ENCODE data around the gene SLC2A9. TPM values are rescaled to one million over a fixed set of nuclear protein-coding genes. Genes with fewer than 3 reads are reported as not detected.

SLC2A9 gene
- total RNA-seq, 2 experiments from 2014 or later = not detected

- no peak overlapping the region for H2AFZ ChIP-seq (ENCODE audit: low read length)
- TF ChIP-seq EZH2phosphoT487 (IDR thresholded peaks at IDR 0.05; ENCODE audit: borderline replicate concordance, low read depth, low read length) (no peak), CTCF (conservative IDR thresholded peaks at IDR 0.05; ENCODE audit: low read length) (no peak)
- no peaks in the 10 kb centered on the region for H3K79me2 ChIP-seq (ENCODE audit: insufficient read depth, low read depth, low read length)
- H3K36me3 ChIP-seq (ENCODE audit: insufficient read depth, low read length) = no peaks in the 10 kb centered on the region
- H3K9me2 ChIP-seq (ENCODE audit: insufficient read depth, low read length) = no peaks in the 10 kb centered on the region
- no peak overlapping the region for H3K27ac ChIP-seq (ENCODE audit: low read depth, low read length, poor library complexity, severe bottlenecking)
- DNase-seq (ENCODE audit: low spot score) = no peak
- no peak overlapping the region for H3K4me2 ChIP-seq (ENCODE audit: low read length)
- no peaks in the 10 kb centered on the region for H3K9me3 ChIP-seq (ENCODE audit: low read length)
- no peaks in the 10 kb centered on the region for H4K20me1 ChIP-seq (ENCODE audit: insufficient read depth, low read length)
- H3K4me3 ChIP-seq (ENCODE audit: low read depth, low read length, poor library complexity, severe bottlenecking) = no peak overlapping the region
- POLR2A ChIA-PET = no interaction called here
- intact Hi-C loops (cut with micrococcal nuclease; ENCODE audit: unreplicated experiment) = no loop called here
- H3K4me1 ChIP-seq (ENCODE audit: insufficient read depth, low read length, poor library complexity, severe bottlenecking) = no peaks in the 10 kb centered on the region
- no TSS peak for BruUV-seq (replicated peaks)
- CTCF ChIA-PET (ENCODE audit: unreplicated experiment) = no interaction called here
Observed at GRCh38 chr4:9919047-9919446, 102.2 kb downstream of the SLC2A9 start.

- Histone ChIP-seq H3K4me3 (ENCODE audit: low read depth, low read length, poor library complexity, severe bottlenecking) (no peak overlapping the region), H3K4me1 (ENCODE audit: insufficient read depth, low read length, poor library complexity, severe bottlenecking) (no peaks in the 10 kb centered on the region), H3K79me2 (ENCODE audit: insufficient read depth, low read depth, low read length) (no peaks in the 10 kb centered on the region), H2AFZ (ENCODE audit: low read length) (no peak overlapping the region), H4K20me1 (ENCODE audit: insufficient read depth, low read length) (no peaks in the 10 kb centered on the region), H3K9me2 (ENCODE audit: insufficient read depth, low read length) (no peaks in the 10 kb centered on the region), H3K9me3 (ENCODE audit: low read length) (no peaks in the 10 kb centered on the region), H3K4me2 (ENCODE audit: low read length) (no peak overlapping the region), H3K36me3 (ENCODE audit: insufficient read depth, low read length) (no peaks in the 10 kb centered on the region), H3K27ac (ENCODE audit: low read depth, low read length, poor library complexity, severe bottlenecking) (no peak overlapping the region)
- DNase-seq (ENCODE audit: low spot score) = no peak
- ChIA-PET CTCF (ENCODE audit: unreplicated experiment) (no interaction called here), POLR2A (no interaction called here)
- no peak for TF ChIP-seq CTCF (conservative IDR thresholded peaks at IDR 0.05; ENCODE audit: low read length)
- TF ChIP-seq EZH2phosphoT487 (IDR thresholded peaks at IDR 0.05; ENCODE audit: borderline replicate concordance, low read depth, low read length) = no peak
- BruUV-seq (replicated peaks) = no TSS peak
- intact Hi-C loops (cut with micrococcal nuclease; ENCODE audit: unreplicated experiment) = no loop called here
Observed at GRCh38 chr4:9918484-9918883, 102.8 kb downstream of the SLC2A9 start.

GRCh38 chr4:9916937-9917336 lies 104.4 kb downstream of the SLC2A9 start:
- H3K4me1 ChIP-seq (ENCODE audit: insufficient read depth, low read length, poor library complexity, severe bottlenecking) = no peaks in the 10 kb centered on the region
- no TSS peak for BruUV-seq (replicated peaks)
- CTCF ChIA-PET (ENCODE audit: unreplicated experiment) = no interaction called here
- H3K4me2 ChIP-seq (ENCODE audit: low read length) = no peak overlapping the region
- no peaks in the 10 kb centered on the region for H3K36me3 ChIP-seq (ENCODE audit: insufficient read depth, low read length)
- POLR2A ChIA-PET = no interaction called here
- no peaks in the 10 kb centered on the region for H3K9me3 ChIP-seq (ENCODE audit: low read length)
- H3K4me3 ChIP-seq (ENCODE audit: low read depth, low read length, poor library complexity, severe bottlenecking) = no peak overlapping the region
- no peaks in the 10 kb centered on the region for H4K20me1 ChIP-seq (ENCODE audit: insufficient read depth, low read length)
- H2AFZ ChIP-seq (ENCODE audit: low read length) = no peak overlapping the region
- no peak overlapping the region for H3K27ac ChIP-seq (ENCODE audit: low read depth, low read length, poor library complexity, severe bottlenecking)
- TF ChIP-seq EZH2phosphoT487 (IDR thresholded peaks at IDR 0.05; ENCODE audit: borderline replicate concordance, low read depth, low read length) (no peak), CTCF (conservative IDR thresholded peaks at IDR 0.05; ENCODE audit: low read length) (no peak)
- no peaks in the 10 kb centered on the region for H3K79me2 ChIP-seq (ENCODE audit: insufficient read depth, low read depth, low read length)
- DNase-seq (ENCODE audit: low spot score) = no peak
- intact Hi-C loops (cut with micrococcal nuclease; ENCODE audit: unreplicated experiment) = no loop called here
- H3K9me2 ChIP-seq (ENCODE audit: insufficient read depth, low read length) = no peaks in the 10 kb centered on the region

Data from OCI-LY7 (cell line).